ENCODE results near the gene CUBN. TPM values are rescaled to one million over a fixed set of nuclear protein-coding genes. Genes with fewer than 3 reads are reported as not detected.

The CUBN gene
- total and polyA plus RNA-seq, 8 donors = 1.5 to 6.8 (median 3.8) TPM

DNA sequence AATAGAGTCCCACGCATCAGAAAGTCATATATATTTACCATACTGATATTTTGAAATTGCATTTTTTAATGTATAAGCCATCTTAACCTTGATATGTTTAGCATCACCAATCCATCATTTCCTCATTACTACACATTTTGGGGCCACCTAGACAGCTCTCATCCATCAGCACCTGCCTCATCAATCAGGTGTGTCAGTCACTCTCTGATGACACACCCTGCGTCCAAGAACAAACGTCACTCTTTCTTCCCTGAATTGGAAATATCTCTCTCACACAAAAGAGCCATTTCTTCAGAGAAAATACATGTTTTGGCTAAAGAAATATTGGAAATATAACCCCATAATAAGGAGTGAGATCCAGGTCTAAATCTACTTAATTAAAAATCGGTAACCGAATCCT, 273.5 kb downstream of the CUBN start:
- Histone ChIP-seq H3K4me1 (no peaks in the 10 kb centered on the region), H3K36me3 (no peaks in the 10 kb centered on the region), H3K27me3 (no peaks in the 10 kb centered on the region), H3K27ac (no peak overlapping the region), H3K4me3 (no peak overlapping the region), H3K9me3 (no peaks in the 10 kb centered on the region)
- DNase-seq (no peak), ATAC-seq (no peak)
- TF ChIP-seq, protein P1, sequence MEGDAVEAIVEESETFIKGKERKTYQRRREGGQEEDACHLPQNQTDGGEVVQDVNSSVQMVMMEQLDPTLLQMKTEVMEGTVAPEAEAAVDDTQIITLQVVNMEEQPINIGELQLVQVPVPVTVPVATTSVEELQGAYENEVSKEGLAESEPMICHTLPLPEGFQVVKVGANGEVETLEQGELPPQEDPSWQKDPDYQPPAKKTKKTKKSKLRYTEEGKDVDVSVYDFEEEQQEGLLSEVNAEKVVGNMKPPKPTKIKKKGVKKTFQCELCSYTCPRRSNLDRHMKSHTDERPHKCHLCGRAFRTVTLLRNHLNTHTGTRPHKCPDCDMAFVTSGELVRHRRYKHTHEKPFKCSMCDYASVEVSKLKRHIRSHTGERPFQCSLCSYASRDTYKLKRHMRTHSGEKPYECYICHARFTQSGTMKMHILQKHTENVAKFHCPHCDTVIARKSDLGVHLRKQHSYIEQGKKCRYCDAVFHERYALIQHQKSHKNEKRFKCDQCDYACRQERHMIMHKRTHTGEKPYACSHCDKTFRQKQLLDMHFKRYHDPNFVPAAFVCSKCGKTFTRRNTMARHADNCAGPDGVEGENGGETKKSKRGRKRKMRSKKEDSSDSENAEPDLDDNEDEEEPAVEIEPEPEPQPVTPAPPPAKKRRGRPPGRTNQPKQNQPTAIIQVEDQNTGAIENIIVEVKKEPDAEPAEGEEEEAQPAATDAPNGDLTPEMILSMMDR (IDR thresholded peaks at IDR 0.05) = no peak
- intact Hi-C loops (cut with DNase I) = no loop called here

DNA sequence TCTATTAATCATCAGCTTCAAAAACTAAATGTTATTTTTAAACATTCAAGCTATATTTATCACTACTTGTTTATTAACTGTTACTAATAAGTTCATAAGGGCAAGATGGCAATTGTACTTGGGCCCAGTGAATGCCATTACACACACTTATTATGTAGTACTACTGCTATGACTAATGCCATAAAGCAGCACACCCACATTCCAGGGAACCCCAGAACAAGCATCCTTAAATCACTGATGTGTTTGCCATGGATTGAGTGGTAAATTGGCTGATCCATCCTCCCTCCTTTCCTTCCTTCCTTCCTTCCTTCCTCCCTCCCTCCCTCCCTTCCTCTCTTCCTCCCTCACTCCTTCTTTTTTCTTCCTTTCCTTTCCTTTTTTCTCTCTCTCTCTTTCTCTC, 275.0 kb downstream of the CUBN start:
- H3K4me3 ChIP-seq = no peak overlapping the region
- no peaks in the 10 kb centered on the region for H3K9me3 ChIP-seq
- ATAC-seq (peak; percentile 69), DNase-seq (no peak)
- TF ChIP-seq, protein P1 (IDR thresholded peaks at IDR 0.05) = no peak
- no peak overlapping the region for H3K27ac ChIP-seq
- no peaks in the 10 kb centered on the region for H3K36me3 ChIP-seq
- no peaks in the 10 kb centered on the region for H3K4me1 ChIP-seq
- intact Hi-C loops (cut with DNase I) = no loop called here
- no peaks in the 10 kb centered on the region for H3K27me3 ChIP-seq

DNA sequence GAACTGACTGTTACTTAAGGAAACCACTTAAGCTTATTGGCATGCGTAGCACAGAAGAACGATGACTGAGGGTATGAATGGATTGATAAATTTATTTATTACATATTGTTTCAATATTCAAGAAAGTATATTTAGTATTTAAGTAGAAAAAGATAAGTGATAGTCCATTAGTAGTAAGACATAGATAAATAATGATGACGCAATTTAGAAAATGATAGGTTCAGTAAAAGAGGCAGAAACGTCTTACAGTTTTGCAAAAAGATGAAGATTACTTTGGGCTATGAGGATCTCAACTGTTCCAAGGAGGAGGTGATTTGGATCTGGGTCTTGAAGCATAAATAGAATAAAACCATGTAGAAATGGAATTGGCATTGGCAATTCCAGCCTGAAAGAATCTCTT, 275.8 kb downstream of the CUBN start:
- ATAC-seq = no peak
- Histone ChIP-seq H3K36me3 (no peaks in the 10 kb centered on the region), H3K27ac (no peak overlapping the region), H3K4me3 (no peak overlapping the region), H3K27me3 (no peaks in the 10 kb centered on the region), H3K9me3 (no peaks in the 10 kb centered on the region), H3K4me1 (no peaks in the 10 kb centered on the region)
- TF ChIP-seq, protein P1 (IDR thresholded peaks at IDR 0.05) = no peak
- intact Hi-C loops (cut with DNase I) = no loop called here
- DNase-seq = no peak

DNA sequence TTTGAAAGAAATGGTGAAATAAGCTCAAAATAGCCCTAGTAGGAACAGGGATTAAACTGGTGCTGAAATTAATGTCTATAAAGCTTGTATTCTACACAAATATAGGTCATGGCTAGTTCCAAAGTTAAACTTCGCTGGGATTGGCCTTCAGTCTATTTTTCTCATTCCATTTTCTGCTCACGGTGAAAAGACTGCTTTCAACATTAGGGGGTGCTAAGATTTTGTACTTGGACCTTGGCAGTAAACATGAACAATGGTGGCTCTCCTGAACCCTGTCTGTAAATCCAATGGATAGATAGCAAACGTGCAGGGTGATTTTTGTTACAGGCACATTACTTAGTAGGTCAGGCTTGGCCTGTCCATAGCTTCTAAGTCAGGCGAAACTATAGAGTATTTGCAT, 276.4 kb downstream of the CUBN start:
- H3K27ac ChIP-seq = no peak overlapping the region
- ATAC-seq = peak; percentile 54

GRCh38 chr10:16852624-16853023, 277.0 kb downstream of the CUBN start:
- ATAC-seq (no peak), DNase-seq (no peak)
- TF ChIP-seq, protein P1 (IDR thresholded peaks at IDR 0.05) = no peak
- Histone ChIP-seq H3K36me3 (no peaks in the 10 kb centered on the region), H3K9me3 (no peaks in the 10 kb centered on the region), H3K4me1 (no peaks in the 10 kb centered on the region), H3K27ac (no peak overlapping the region), H3K4me3 (no peak overlapping the region), H3K27me3 (no peaks in the 10 kb centered on the region)
- intact Hi-C loops (cut with DNase I) = no loop called here

More for the DNA sequence above, 276.4 kb downstream of the CUBN start:
- TF ChIP-seq, protein P1 (IDR thresholded peaks at IDR 0.05) = peak in 1 of 2 donors; percentile 33
- Histone ChIP-seq H3K36me3 (no peaks in the 10 kb centered on the region), H3K4me1 (no peaks in the 10 kb centered on the region), H3K4me3 (no peak overlapping the region), H3K27me3 (no peaks in the 10 kb centered on the region), H3K9me3 (no peaks in the 10 kb centered on the region)
- intact Hi-C loops (cut with DNase I) = no loop called here
- no peak for DNase-seq
